ENCODE data around the gene CLDN18. TPM values are rescaled to one million over a fixed set of nuclear protein-coding genes. Genes with fewer than 3 reads are reported as not detected.

CLDN18 gene
- total RNA-seq, 1 donor from 2014 or later, result not detected

- H3K4me1 Mint-ChIP-seq (ENCODE audit: low read depth), result peaks cover 4% of the 10 kb centered on the region
- intact Hi-C loops (cut with micrococcal nuclease), result loop anchor here (10.0 kb wide), 1 partner anchor 953 kb away; no protein-coding TSS in a partner anchor
- no peaks in the 10 kb centered on the region for H3K36me3 Mint-ChIP-seq (ENCODE audit: low read depth)
Observed at GRCh38 chr3:138057384-138057783, 47.4 kb downstream of the CLDN18 start.

DNA sequence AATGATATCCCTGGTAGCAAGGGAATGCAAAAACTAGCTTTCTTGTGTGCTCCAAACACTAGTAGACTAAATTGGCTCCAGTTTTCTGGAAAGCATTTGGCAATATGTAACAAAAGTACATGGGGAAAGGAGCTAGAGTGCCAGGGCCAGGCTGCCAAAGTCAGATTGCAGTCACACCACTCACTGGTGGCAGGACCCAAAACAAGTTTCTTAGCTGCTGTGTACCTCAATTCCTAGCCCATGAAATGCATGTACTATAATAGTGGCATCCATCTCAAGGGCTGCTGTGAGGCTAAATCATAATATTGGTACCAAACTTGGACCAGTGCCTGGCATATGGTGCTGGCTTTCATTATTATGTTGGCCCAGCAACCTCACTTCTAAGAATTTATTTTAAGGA is 49.3 kb downstream of the CLDN18 start:
- H3K4me1 Mint-ChIP-seq (ENCODE audit: low read depth), result peaks cover 4% of the 10 kb centered on the region
- H3K4me3 Mint-ChIP-seq (ENCODE audit: low read depth), result no peak overlapping the region
- H3K9me3 Mint-ChIP-seq, result no peaks in the 10 kb centered on the region
- no peak overlapping the region for H3K27ac Mint-ChIP-seq
- peaks cover 36% of the 10 kb centered on the region for H3K27me3 Mint-ChIP-seq (ENCODE audit: low read depth)
- H3K36me3 Mint-ChIP-seq (ENCODE audit: low read depth), result no peaks in the 10 kb centered on the region
- intact Hi-C loops (cut with micrococcal nuclease), result loop anchor here (10.0 kb wide), 1 partner anchor 954 kb away; no protein-coding TSS in a partner anchor
- no peak for DNase-seq (ENCODE audit: low spot score)

More at GRCh38 chr3:138057384-138057783, 47.4 kb downstream of the CLDN18 start:
- Mint-ChIP-seq H3K27me3 (ENCODE audit: low read depth) (peaks cover 36% of the 10 kb centered on the region), H3K9me3 (no peaks in the 10 kb centered on the region), H3K27ac (no peak overlapping the region), H3K4me3 (ENCODE audit: low read depth) (no peak overlapping the region)
- DNase-seq (ENCODE audit: low spot score), result no peak

DNA sequence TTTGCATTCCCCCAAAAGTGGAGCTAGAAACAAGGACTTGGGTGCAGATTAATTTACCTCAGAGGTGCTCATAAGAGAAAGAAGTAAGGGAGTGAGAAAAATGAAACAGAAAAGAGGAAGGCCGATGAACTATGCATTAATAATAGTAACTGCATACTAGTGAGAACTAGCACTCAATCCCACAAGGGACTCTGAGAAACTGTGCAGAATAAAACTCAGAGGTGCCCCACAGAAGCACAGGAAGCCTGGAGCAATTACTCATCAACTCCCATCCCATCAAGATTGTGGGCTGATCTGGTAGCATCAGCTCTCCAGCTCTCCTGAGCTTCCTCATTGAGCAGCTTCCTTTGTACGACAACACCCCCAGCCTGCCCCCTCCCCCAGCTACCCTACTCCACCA is 50.8 kb downstream of the CLDN18 start:
- H3K36me3 Mint-ChIP-seq (ENCODE audit: low read depth), result no peaks in the 10 kb centered on the region
- intact Hi-C loops (cut with micrococcal nuclease), result no loop called here
- H3K4me3 Mint-ChIP-seq (ENCODE audit: low read depth), result no peak overlapping the region
- DNase-seq (ENCODE audit: low spot score), result no peak
- H3K4me1 Mint-ChIP-seq (ENCODE audit: low read depth), result peaks cover 12% of the 10 kb centered on the region
- H3K9me3 Mint-ChIP-seq, result no peaks in the 10 kb centered on the region
- peaks cover 28% of the 10 kb centered on the region for H3K27me3 Mint-ChIP-seq (ENCODE audit: low read depth)
- H3K27ac Mint-ChIP-seq, result no peak overlapping the region

DNA sequence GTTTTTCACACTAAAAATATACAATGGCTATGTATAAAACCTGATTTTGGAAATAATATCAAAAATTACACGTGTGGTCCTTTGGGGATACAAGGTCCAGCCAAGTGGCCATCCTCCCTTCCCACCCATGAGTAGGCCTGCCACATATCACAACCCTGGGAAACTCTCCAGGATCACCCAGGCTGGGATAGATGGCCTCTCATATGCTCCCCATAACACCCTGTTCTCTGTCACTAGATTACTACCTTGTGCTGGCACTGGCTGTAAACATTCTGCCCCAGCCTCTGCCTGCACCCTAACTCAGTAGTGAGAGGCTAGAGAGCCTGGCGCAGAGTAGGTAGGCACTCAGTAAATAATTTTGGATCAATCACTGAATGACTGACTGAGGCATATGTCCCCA is 52.1 kb downstream of the CLDN18 start:
- no peak for DNase-seq (ENCODE audit: low spot score)
- no peak overlapping the region for H3K27ac Mint-ChIP-seq
- H3K4me1 Mint-ChIP-seq (ENCODE audit: low read depth), result peaks cover 22% of the 10 kb centered on the region
- intact Hi-C loops (cut with micrococcal nuclease), result no loop called here
- H3K9me3 Mint-ChIP-seq, result no peaks in the 10 kb centered on the region
- H3K36me3 Mint-ChIP-seq (ENCODE audit: low read depth), result no peaks in the 10 kb centered on the region
- peaks cover 26% of the 10 kb centered on the region for H3K27me3 Mint-ChIP-seq (ENCODE audit: low read depth)
- H3K4me3 Mint-ChIP-seq (ENCODE audit: low read depth), result no peak overlapping the region

DNA sequence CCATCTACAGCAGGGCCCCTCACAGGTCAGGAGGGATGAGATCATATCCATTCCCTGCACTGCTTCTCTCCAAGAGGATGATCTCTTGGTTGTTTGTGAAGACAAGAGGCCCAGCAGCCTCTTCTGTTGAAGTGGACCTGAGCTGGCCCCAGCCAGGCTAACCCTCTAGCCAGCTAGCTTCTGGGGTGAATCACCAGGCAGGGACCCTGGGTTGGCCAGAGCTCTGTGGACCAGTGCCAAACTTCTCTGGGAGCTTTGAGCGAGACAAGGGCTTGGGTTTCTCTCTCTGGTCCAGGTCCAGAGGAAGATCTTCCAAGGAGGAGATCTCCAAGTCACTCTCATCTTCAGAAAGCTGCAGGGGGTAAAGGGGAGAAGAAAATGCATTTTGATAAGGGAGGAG is 52.7 kb downstream of the CLDN18 start:
- Mint-ChIP-seq H3K9me3 (no peaks in the 10 kb centered on the region), H3K36me3 (ENCODE audit: low read depth) (no peaks in the 10 kb centered on the region), H3K27ac (no peak overlapping the region), H3K4me3 (ENCODE audit: low read depth) (no peak overlapping the region), H3K27me3 (ENCODE audit: low read depth) (peaks cover 22% of the 10 kb centered on the region), H3K4me1 (ENCODE audit: low read depth) (peaks cover 26% of the 10 kb centered on the region)
- no peak for DNase-seq (ENCODE audit: low spot score)
- intact Hi-C loops (cut with micrococcal nuclease), result no loop called here

DNA sequence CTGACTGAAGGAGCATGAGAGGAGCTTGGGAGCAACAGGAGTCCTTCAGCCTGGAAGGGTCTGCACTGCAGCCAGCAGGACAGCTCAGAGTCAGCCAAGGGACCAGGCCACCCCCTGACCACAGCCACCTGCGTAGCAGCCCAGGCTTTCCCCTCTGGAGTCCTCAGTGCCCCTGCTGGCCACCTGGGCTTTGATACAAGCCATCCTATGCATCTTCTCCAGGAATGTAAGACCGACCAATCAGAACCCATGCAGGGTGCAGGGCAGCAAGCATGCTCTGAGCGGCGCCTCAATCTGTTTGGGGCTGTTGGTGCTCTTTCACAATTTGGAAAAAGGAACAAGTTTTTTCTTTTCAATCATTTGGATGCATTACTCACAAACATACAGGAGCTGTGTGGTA is 53.5 kb downstream of the CLDN18 start:
- intact Hi-C loops (cut with micrococcal nuclease), result no loop called here
- Mint-ChIP-seq H3K4me3 (ENCODE audit: low read depth) (no peak overlapping the region), H3K9me3 (no peaks in the 10 kb centered on the region), H3K27ac (no peak overlapping the region), H3K4me1 (ENCODE audit: low read depth) (peaks cover 26% of the 10 kb centered on the region), H3K36me3 (ENCODE audit: low read depth) (no peaks in the 10 kb centered on the region), H3K27me3 (ENCODE audit: low read depth) (peaks cover 18% of the 10 kb centered on the region)
- DNase-seq (ENCODE audit: low spot score), result no peak

GRCh38 chr3:138065949-138066348 is 56.0 kb downstream of the CLDN18 start:
- Mint-ChIP-seq H3K9me3 (no peaks in the 10 kb centered on the region), H3K36me3 (ENCODE audit: low read depth) (no peaks in the 10 kb centered on the region), H3K27ac (peak overlapping the region; percentile 79), H3K4me1 (ENCODE audit: low read depth) (peaks cover 23% of the 10 kb centered on the region), H3K27me3 (ENCODE audit: low read depth) (peaks cover 22% of the 10 kb centered on the region), H3K4me3 (ENCODE audit: low read depth) (no peak overlapping the region)
- no peak for DNase-seq (ENCODE audit: low spot score)
- intact Hi-C loops (cut with micrococcal nuclease), result loop anchor here (1.0 to 5.0 kb wide), 5 partner anchors 16 to 526 kb away; partner anchors contain the start of genes ARMC8, CEP70, DBR1 and NME9

- Mint-ChIP-seq H3K27me3 (ENCODE audit: low read depth) (peaks cover 26% of the 10 kb centered on the region), H3K9me3 (no peaks in the 10 kb centered on the region), H3K4me1 (ENCODE audit: low read depth) (peaks cover 23% of the 10 kb centered on the region), H3K4me3 (ENCODE audit: low read depth) (no peak overlapping the region), H3K27ac (peak overlapping the region; percentile 79), H3K36me3 (ENCODE audit: low read depth) (no peaks in the 10 kb centered on the region)
- no peak for DNase-seq (ENCODE audit: low spot score)
- intact Hi-C loops (cut with micrococcal nuclease), result loop anchor here (1.0 to 5.0 kb wide), 5 partner anchors 16 to 526 kb away; partner anchors contain the start of genes ARMC8, CEP70, DBR1 and NME9
Observed at GRCh38 chr3:138066383-138066782, 56.4 kb downstream of the CLDN18 start.

DNA sequence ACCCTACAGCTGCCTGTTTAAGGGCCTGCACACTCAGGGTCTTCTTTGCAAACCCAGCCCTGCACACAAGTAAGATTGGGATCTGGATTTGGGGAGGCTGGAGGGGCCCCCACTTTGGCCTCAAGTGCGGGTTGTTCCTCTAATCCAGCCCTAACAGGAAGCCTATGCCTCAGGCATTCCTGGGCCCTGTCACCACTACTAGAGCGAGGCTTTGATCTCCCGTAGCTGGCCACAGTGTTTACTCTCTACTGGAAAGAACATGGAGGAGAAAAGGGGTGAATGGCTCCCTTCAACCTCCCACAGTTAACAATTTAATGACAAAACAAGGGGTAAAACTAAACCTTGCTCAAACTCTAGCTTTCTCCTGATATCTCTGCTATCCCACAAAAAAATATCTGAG is 57.0 kb downstream of the CLDN18 start:
- intact Hi-C loops (cut with micrococcal nuclease), result loop anchor here (1.0 to 5.0 kb wide), 5 partner anchors 15 to 525 kb away; partner anchors contain the start of genes ARMC8, CEP70, DBR1 and NME9
- no peaks in the 10 kb centered on the region for H3K36me3 Mint-ChIP-seq (ENCODE audit: low read depth)
- H3K4me3 Mint-ChIP-seq (ENCODE audit: low read depth), result no peak overlapping the region

DNA sequence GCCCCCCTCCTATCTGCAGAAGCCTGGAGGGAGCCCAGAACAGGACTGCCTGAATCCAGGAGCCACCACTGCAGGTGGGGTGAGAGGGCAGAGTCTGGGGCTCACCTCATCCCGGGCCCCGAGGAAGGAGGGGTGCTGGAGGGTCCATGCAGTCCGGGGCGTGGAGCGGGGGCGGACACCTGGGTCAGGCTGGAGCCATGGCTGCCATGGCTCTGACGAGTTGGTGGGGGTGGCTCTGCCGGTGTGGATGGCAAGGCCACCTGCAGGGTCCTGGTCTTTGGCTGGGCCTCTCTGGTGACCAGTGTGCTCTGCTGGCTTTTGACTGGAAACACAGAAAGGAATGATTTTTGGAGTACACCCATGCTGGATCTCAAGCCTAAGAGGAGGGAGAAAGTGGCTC is 58.1 kb downstream of the CLDN18 start:
- Mint-ChIP-seq H3K27ac (no peak overlapping the region), H3K36me3 (ENCODE audit: low read depth) (no peaks in the 10 kb centered on the region), H3K9me3 (no peaks in the 10 kb centered on the region), H3K4me1 (ENCODE audit: low read depth) (peaks cover 23% of the 10 kb centered on the region), H3K27me3 (ENCODE audit: low read depth) (peaks cover 25% of the 10 kb centered on the region), H3K4me3 (ENCODE audit: low read depth) (no peak overlapping the region)
- intact Hi-C loops (cut with micrococcal nuclease), result loop anchor here (1.0 to 5.0 kb wide), 5 partner anchors 51 to 524 kb away; partner anchors contain the start of genes ARMC8, CEP70, DBR1 and NME9
- no peak for DNase-seq (ENCODE audit: low spot score)

More for the DNA sequence above, 57.0 kb downstream of the CLDN18 start:
- no peak overlapping the region for H3K27ac Mint-ChIP-seq
- no peak for DNase-seq (ENCODE audit: low spot score)
- peaks cover 23% of the 10 kb centered on the region for H3K4me1 Mint-ChIP-seq (ENCODE audit: low read depth)
- peaks cover 27% of the 10 kb centered on the region for H3K27me3 Mint-ChIP-seq (ENCODE audit: low read depth)
- no peaks in the 10 kb centered on the region for H3K9me3 Mint-ChIP-seq

- Mint-ChIP-seq H3K4me3 (ENCODE audit: low read depth) (no peak overlapping the region), H3K36me3 (ENCODE audit: low read depth) (no peaks in the 10 kb centered on the region), H3K27ac (no peak overlapping the region), H3K27me3 (ENCODE audit: low read depth) (peaks cover 29% of the 10 kb centered on the region), H3K9me3 (no peaks in the 10 kb centered on the region), H3K4me1 (ENCODE audit: low read depth) (peaks cover 23% of the 10 kb centered on the region)
- intact Hi-C loops (cut with micrococcal nuclease), result loop anchor here (1.0 to 5.0 kb wide), 5 partner anchors 51 to 524 kb away; partner anchors contain the start of genes ARMC8, CEP70, DBR1 and NME9
- DNase-seq (ENCODE audit: low spot score), result peak; percentile 55
Observed at GRCh38 chr3:138068579-138069174, 58.7 kb downstream of the CLDN18 start.

- no peak for DNase-seq (ENCODE audit: low spot score)
- peaks cover 21% of the 10 kb centered on the region for H3K4me1 Mint-ChIP-seq (ENCODE audit: low read depth)
- no peaks in the 10 kb centered on the region for H3K9me3 Mint-ChIP-seq
- intact Hi-C loops (cut with micrococcal nuclease), result no loop called here
- H3K27me3 Mint-ChIP-seq (ENCODE audit: low read depth), result peaks cover 32% of the 10 kb centered on the region
- H3K27ac Mint-ChIP-seq, result no peak overlapping the region
- H3K4me3 Mint-ChIP-seq (ENCODE audit: low read depth), result no peak overlapping the region
- H3K36me3 Mint-ChIP-seq (ENCODE audit: low read depth), result no peaks in the 10 kb centered on the region
Observed at GRCh38 chr3:138070006-138070405, 60.0 kb downstream of the CLDN18 start.

DNA sequence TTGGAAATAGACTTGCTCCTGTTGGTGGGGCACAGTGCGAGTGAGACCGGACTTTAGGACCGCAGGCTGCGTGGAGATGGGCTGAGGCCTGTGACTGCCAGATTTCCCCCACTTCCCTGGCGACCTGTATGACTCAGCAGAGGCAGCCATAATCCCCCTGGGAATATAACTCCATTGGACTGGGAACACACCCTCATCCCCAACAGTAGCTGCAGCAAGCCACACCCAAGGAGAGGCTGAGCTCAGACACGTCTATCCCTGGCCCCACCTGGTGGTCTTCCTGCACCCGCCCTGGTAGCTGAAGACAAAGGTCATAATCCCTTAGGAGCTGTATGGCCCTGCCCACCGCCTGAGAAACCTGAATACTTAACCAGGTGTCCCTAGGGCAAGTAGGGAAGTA is 62.8 kb downstream of the CLDN18 start:
- H3K4me3 Mint-ChIP-seq (ENCODE audit: low read depth), result no peak overlapping the region
- H3K4me1 Mint-ChIP-seq (ENCODE audit: low read depth), result peaks cover 2% of the 10 kb centered on the region
- no peak overlapping the region for H3K27ac Mint-ChIP-seq
- no peaks in the 10 kb centered on the region for H3K9me3 Mint-ChIP-seq
- intact Hi-C loops (cut with micrococcal nuclease), result no loop called here
- H3K36me3 Mint-ChIP-seq (ENCODE audit: low read depth), result no peaks in the 10 kb centered on the region
- no peak for DNase-seq (ENCODE audit: low spot score)
- H3K27me3 Mint-ChIP-seq (ENCODE audit: low read depth), result peaks cover 38% of the 10 kb centered on the region

Data from activated T-helper 2 cell treated with anti-CD3 and anti-CD28 coated beads, Interferon-gamma antibody, Interleukin-2, Interleukin-4, amounts not matched to agents 10 μg/mL and 5 μg/mL and 100 μg/mL, durations not matched to agents 14 hours and 24 hours and 36 hours (primary cell).